Prostate gland (tissue), 2 donors: ENCODE data around the gene KRTAP1-3.

Experiments
- CTCF ChIP-seq, 4 experiments: fragments of 200-600 bp in 2 of 4; fragments of 450-650 bp in 2 of 4; sonication (generic) in 2 of 4; IDR thresholded peaks; 1 replicate in 3 of 4; 2 replicates in 1 of 4; pipeline ENCODE4 v1.5.1; 2016 to 2019; ENCODE audit warnings: antibody characterized with exemption in 4 of 4, mild to moderate bottlenecking in 2 of 4, moderate library complexity in 2 of 4
- POLR2AphosphoS5 ChIP-seq: sonication (generic); formaldehyde crosslinking; IDR thresholded peaks from one replicate; pipeline ENCODE4 v1.6.1; 2017; ENCODE audit warnings: antibody characterized with exemption

DNA sequence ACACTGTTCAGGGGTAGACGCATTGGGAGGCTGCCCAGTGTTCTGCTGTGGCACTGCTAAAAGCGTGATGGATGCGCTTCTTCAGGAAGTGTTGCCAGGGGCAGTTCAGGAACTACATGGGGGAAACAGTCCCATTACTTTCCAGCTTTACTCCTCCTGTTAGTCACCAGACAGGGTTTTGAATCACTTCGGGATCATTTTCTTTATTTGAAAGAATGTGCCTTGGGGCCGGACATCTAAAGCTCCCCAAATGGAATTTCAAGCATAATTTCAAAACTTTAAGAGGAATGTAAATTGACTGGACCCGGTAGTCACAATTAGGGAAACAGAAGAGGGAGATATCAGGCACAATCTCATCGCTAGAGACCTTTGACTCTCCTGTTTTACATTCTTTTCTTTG is 13.8 kb upstream of the KRTAP1-3 start:
- TF ChIP-seq CTCF (IDR thresholded peaks at IDR 0.05) (no peak), POLR2AphosphoS5 (no peak)
